GM19397 (cell line): ENCODE measurements around the gene CHMP4B.

Experiments used
- ATAC-seq: cut with Tn5 transposase; IDR thresholded peaks from one replicate; pipeline ENCODE4 v1.9.1; 2021; ENCODE audit warnings: mild to moderate bottlenecking, moderate library complexity; ENCODE audit not compliant: unreplicated experiment

CHMP4B gene

DNA sequence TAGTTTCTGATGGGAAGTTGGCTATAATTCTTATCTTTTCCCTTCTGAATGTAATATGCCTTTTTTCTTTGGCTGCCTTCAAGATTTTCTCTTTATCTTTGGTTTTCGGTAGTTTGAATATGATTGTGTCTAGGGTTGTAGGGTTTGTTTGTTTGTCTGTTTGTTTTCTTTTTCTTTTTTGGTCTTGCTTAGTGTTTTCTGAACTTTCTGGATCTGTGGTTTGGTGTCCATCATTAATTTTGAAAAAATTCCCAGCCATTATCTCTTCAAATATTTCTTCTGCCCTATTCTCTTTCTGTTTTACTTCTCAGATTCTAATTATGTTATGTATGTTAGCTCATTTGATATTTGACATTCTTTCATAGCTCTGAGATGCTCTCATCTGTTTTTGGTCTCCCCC lies 79.4 kb downstream of the CHMP4B start:
- ATAC-seq: no peak

- no peak for ATAC-seq
Measured at GRCh38 chr20:33893314-33893713, 82.2 kb downstream of the CHMP4B start.

- no peak for ATAC-seq
Measured at GRCh38 chr20:33894798-33895197, 83.7 kb downstream of the CHMP4B start.

- ATAC-seq: no peak
Measured at GRCh38 chr20:33896509-33896908, 85.4 kb downstream of the CHMP4B start.

- ATAC-seq: no peak
Measured at GRCh38 chr20:33897313-33897912, 86.3 kb downstream of the CHMP4B start.

DNA sequence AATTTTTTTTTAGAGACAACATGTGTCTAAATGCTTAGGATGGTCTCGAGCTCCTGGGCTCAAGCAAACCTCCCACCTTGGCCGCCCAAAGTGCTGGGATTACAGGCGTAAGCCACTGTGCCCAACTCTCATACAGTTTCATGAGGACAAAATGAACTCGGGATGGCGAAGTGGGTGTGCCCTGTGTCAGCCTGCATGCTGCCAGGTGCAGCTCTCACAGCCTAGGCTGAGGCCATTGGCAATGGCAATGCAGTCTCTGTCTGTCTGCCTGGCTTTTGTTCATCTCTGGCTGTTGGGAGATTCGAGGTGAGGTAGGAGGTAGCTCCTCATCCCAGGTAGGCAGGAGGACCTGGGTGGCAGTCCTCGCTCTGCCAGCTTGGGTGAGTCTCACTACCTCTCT lies 88.0 kb downstream of the CHMP4B start:
- no peak for ATAC-seq

GRCh38 chr20:33900521-33901131 lies 89.5 kb downstream of the CHMP4B start:
- no peak for ATAC-seq

- ATAC-seq: no peak
Measured at GRCh38 chr20:33901132-33901523, 90.0 kb downstream of the CHMP4B start.

DNA sequence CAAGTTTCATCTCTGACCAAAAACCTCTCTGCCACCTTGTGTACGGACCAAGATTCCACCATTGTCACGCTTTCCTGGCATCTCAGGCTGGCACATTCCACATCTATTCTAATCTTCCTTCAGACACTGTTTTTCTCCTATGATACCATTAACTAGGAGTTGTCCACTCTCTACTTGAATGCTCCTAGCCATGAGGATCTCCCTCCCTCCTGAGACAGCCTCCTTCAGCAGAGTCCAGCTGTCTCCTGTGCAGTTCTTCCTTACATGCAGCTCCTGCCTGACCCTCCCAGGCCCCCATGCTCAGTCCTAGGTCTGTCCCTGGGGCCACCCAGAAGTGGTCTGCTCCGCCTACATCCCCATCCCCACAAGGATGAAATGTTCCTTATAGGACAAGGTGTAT lies 90.9 kb downstream of the CHMP4B start:
- ATAC-seq: no peak
